Heart left ventricle (tissue), 13 donors: ENCODE data around the gene ABCG5.

Experiments used
- CTCF ChIP-seq, 12 donors: fragments of 200-600 bp; sonication (generic) in 4 of 12; IDR thresholded peaks; one replicate each; pipeline versions ENCODE4 v1.5.0 to v1.8.0; 2018 to 2022; ENCODE audit warnings: antibody characterized with exemption in 12 of 12, mild to moderate bottlenecking in 5 of 12
- POLR2A ChIP-seq, 2 donors: fragments of 450-650 bp; IDR thresholded peaks; one replicate each; pipeline ENCODE4 v1.6.1; 2017; ENCODE audit warnings: antibody characterized with exemption in 2 of 2, mild to moderate bottlenecking in 2 of 2, moderate library complexity in 2 of 2
- donor health status: ischemic (EF 13 %, LVEDD 7.1; RV severe dilation, severe dysfunction).
- donor health status: DM: no; HTN: yes; CAD: no.
- donor health status: DM: no; HTN: no; CAD: no.
- donor health status: ischemic (EF 25% LVEDD 6.9; RV normal size, moderate dysfunction).
- donor health status: ischemic (EF 25% LVEDD 5.7; RV mildly dilated, moderate dysfunction).
- donor health status: ischemic (EF 35%, LVEDD 5.7; RV mildly dilated, moderate dysfunction).
- donor health status: nonischemic (EF 11% LVEDD 7.7; RV severe dilation, severe dysfunction).
- donor health status: DM: yes; HTN: yes; CAD: no.
- donor health status: PGD.
- donor health status: ischemic (EF 29% LVEDD 5.4; RV normal size, mild dysfunction).
- donor health status: nonischemic (EF 23%, LVEDD 6.1; RV moderate dilation, normal function).

GRCh38 chr2:43778233-43778632, 60.4 kb downstream of the ABCG5 start:
- TF ChIP-seq CTCF (IDR thresholded peaks at IDR 0.05) (no peak), POLR2A (IDR thresholded peaks at IDR 0.05) (no peak)
